GM10847 (cell line): ENCODE results near the gene TRMT61A.

Experiments
- POLR2A ChIP-seq: IDR thresholded peaks from 2 replicates; pipeline ENCODE4 v1.6.1; 2011; ENCODE audit not compliant: insufficient read length; ENCODE audit errors: extremely low read depth

TRMT61A gene

GRCh38 chr14:103535891-103536565 is 7.0 kb downstream of the TRMT61A start:
- peak; percentile 6 for TF ChIP-seq POLR2A

- no peak for TF ChIP-seq POLR2A
Observed at GRCh38 chr14:103536693-103537092, 7.7 kb downstream of the TRMT61A start.

- no peak for TF ChIP-seq POLR2A
Observed at GRCh38 chr14:103537175-103537990, 8.4 kb downstream of the TRMT61A start.

DNA sequence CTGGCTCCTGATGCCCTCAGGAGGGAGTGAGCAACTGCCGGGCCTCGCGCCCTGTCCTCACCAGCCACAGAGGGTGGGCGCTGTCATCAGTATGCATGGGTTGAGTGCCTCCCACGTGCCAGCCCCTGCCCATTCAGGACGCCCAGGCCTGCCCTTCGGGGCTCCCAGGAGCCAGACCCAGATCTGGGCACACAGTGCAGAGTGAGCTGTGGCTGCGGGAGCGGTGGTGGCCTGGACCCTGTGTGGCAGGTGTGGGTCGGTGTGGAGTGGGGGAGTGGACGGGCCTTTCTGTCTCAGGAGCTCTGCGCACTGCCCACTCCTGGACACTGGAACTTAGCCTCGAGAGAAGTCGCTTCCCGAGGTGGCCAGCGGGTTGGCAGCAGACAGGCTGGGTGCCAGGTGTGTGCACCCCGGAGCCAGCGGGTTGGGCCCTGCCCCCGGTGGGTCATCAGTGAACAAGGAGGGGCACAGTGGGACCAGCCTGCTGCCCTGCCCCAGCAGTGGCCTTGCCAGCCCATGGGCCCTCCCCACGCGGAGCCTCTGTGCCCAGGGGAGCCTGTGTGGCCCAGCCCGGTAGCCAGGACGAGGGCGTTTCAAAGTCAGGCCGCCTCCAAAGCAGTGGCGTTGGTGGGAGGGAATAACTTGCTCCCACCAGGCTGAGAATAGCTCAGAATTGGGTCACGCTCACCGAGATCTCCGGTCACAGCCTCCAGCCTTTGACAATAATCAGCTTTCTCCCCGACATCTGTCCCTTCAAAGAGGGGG is 9.5 kb downstream of the TRMT61A start:
- TF ChIP-seq POLR2A, result no peak

DNA sequence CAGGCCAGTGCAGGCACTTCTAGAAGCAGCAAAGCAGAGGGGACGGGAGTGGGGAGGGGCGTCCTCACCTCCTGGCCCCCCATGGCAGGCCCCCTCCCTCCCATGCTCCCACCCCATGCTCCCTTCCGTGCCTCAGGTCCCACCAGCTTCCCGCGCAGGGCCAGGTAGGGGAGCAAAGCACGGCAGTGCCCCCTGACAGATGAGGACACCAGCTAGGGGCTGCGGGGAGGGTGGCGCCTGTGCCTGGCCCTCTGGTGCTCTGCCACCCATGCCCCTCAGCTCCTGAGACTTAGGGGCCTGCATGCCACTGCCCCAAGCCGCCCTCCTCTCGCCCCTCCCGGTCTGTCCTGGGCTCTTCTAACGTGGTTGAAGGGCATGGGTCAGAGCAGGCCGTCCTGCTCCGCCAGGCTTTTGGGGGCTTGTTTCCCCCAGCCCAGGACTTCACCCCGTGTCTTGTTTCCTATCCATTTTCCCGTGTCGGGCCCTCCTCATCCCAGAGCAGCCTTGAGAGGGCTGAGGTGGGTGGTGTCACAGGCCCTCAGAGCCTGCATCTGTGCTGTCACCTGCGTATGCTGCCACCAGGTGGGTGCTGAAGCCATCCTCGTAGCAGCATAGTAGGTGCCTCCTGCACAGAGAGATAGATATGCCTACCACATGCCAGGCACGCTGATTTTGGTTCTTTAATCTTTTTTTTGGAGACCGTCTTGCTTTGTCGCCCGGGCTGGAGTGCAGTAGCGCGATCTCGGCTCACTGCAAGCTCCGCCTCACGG is 10.2 kb downstream of the TRMT61A start:
- TF ChIP-seq POLR2A, result no peak

DNA sequence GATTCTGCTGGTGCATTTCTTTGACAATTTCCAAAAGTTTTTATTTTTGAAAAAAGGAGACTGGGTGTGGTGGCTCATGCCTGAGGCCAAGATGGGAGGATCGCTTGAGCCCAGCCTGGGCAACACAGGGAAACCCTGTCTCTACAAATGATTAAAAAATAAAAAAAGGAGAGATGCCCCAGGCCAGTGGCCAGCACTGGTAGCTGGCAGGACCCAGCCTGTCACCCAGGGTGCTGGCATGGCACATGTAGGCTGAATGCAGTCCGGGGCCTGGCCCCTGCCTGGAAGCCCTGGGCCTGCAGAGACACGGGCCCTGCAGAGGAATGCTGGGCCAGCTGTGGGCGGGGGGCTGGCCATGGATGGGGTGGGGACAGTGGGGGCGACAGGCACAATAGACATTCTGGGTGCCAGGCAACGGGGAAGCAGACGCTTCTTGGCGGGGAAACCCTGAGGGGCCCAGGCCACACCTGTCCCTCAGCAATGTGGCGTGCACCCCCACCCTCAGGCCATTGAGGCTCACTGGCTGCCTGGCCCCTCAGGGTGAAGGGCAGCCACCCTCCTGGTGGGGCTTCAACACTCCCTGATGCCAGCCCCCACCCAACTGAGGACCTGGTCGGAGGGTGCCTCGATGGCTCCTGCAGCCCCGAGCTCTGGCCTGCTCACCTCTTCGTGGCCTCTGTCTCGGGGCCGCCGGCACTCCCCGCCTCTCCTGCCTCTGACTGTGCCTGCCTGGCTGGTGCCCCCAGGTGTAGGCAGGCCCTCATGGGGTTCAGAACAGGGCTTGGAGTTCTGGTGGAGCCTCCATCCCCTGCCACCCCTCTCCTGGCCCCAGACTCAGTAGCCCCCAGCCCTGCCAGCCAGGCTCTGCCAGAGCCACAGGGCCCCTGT is 12.1 kb downstream of the TRMT61A start:
- TF ChIP-seq POLR2A, result no peak

DNA sequence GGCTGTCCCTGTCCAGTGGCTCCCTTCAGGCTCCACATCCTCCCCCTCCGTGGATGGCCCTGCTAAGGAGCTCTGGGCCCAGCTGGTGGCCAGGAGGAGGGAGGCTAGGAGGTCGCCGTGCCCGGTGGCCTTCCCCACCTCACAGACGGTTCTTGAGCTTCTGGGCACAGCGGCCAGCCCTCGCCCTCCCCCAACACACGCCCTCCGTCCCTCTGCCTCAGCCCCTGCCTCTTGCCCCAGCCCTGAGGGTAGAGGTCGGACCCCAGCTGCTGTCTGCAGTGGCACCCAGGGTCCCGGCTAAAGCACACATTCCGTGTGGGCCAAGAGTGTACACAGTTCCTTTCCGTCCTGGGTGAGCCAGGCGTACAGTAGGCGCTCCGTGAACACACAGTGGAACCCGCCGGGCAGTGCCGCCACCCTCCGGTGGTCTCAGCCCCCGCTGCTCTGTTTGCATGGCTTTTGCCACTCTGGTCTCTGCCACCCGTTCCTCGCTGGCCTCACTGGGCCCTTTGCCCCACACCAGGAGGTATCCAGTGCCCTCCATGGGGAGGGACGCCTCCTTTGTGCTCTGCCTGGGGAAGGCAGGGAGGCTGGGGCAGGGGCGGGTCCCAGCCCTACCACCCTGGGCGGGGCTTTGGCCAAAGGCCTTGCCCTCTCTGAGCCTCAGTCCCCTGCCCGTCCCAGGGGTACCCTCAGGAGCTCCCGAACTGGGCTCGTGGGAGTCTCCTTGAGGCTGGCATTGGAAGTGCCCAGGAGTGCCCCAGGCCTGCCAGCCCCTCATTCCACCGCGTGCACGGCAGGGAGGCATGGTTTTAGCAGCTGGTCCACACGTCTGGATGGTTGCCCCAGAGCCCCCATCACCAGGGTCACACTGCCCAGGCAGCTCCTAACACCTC is 13.0 kb downstream of the TRMT61A start:
- TF ChIP-seq POLR2A, result no peak

GRCh38 chr14:103542605-103543088 is 13.7 kb downstream of the TRMT61A start:
- no peak for TF ChIP-seq POLR2A

DNA sequence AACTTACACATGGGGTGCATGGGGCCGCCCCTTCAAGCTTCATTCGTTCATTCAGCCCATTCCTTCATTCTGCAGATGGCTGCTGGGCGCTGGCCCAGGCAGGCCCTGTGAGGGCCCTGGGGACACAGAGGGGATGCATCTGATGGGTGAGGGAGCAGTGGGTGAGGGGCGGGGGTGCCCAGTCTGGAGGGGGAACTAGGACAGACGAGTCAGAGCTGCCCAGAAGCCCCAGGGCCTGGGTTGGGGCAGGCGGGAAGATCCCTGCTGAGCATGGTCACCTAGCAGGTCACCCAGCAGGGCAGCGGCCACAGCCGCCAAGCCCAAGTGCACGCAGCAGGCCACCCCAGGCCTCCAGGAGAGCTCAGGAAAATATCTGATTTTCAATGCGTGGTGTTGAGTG is 14.1 kb downstream of the TRMT61A start:
- TF ChIP-seq POLR2A, result no peak

- TF ChIP-seq POLR2A, result no peak
Observed at GRCh38 chr14:103543721-103544387, 14.9 kb downstream of the TRMT61A start.

GRCh38 chr14:103544388-103545218 is 15.6 kb downstream of the TRMT61A start:
- TF ChIP-seq POLR2A, result no peak
